HG02884 (cell line): Measurements from ENCODE around the gene OTX1.
"Not testable (repeated sequence)": the region's sequence is repeated elsewhere in the genome, so short reads cannot be mapped to it uniquely, and the experiment has no call there.

Experiments used
- ATAC-seq: cut with Tn5 transposase; IDR thresholded peaks from one replicate; pipeline ENCODE4 v1.9.1; 2021; ENCODE audit warnings: mild to moderate bottlenecking, moderate library complexity; ENCODE audit not compliant: unreplicated experiment

OTX1 gene

DNA sequence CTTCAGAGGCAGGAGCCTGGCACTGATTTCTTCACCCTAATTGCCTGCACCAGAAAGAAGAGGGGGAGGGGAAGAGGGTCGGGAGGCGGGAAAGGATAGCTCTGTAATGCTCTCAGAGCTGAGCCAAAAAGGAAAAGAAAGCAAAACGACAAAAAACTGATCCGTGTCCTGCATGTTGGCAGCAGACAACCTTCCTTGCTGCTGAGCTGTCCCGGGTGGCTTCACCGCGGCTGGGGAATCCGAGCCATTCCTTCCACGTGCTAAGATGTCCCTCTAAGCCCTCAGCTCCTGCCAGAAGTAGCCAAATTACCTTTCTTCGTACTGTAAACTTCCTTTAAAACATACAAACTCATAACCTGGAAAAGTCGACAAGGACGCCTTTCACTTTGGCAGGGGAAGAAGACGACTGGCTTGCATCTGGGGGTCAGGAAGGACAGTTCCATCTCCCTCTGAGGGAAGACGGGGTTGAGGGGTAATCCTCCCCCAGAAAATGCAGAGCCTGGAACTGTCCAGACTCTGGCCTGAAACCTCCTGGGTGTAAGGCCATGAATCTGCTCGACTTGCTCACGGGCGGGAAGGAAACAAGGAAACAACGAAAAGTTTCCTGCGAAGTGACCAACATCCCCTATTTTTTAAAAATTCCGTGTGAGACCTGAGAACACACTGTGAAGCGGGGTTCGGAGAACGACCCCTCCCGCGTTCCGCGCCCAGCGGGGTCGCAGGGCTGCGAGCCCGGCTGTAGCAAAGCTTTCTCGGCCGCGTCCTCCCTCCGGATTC lies 7.7 kb downstream of the OTX1 start:
- ATAC-seq = no peak

DNA sequence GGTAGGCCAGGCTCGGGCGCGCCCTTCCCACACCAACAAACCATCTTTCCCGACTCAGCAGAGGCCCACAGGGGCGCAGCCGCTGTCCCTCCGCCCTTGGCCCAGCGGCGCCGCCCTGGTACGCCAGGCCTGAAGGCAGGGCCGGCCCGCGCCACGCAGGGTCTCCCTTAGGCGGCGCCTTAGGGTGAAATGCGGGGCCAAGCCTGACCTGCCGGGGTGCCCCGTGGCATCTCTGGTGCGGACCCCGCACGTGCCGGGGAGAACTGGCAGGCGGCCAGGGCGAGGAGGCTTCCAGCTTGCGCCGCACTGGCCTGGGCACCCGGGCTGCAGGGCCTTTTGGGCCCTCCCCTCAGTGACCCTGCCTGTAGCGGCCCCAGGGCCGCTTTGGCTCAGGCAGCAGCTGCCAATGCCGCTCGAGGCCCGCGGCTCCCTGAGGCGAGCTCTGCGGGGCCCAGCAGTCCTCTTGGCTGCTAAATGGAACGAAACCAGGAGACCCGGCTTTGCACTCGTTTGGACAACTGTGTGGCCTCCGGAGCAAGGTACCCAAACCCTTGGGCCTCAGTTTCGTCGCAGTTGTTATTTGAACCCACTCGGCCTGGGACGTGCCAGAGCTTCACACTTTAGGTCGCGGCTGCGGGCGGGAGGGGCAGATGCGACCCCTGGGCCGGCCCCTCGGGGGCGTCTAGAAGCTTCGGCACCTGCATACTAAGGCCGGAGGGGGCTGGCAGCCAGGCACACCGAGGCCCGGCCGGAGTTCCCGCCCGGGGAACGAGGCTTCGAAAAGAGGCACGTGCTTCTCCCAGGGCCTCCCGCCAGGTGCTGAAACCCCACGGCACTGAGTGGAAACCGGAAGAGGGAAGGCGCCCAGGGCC lies 8.5 kb downstream of the OTX1 start:
- ATAC-seq = no peak

DNA sequence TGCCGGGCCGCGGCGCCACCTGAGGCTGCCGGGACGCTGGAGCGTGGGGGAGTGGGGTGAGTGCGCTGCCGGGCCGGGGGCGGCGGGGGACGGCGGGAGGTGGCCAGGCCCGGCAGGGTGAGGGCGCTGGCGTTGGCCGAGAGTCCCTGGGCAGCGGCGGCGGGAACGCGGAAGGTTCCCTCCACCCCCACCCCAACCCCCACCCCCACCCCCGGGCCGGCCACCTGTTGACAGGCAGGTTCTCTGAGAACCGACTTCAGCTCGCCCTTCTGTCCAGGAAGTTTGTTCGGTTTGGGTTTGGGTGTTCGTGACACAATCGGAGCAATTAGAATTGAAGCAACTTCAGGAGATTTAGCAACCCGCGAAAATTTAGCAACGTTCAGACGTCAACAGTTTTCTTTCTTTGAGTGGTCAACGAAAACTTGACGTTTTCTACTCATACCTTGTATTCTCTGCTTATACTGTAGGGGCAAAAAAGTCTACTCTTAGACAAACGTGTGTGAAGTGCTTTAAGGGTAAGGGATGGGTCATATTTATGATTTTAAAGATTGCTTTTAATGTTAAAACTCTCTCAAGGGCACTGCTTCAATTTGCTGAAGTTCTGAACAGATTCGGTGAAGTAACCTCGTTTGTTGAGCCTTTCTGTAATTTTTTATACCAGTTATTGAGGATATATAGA lies 9.3 kb downstream of the OTX1 start:
- no peak for ATAC-seq

DNA sequence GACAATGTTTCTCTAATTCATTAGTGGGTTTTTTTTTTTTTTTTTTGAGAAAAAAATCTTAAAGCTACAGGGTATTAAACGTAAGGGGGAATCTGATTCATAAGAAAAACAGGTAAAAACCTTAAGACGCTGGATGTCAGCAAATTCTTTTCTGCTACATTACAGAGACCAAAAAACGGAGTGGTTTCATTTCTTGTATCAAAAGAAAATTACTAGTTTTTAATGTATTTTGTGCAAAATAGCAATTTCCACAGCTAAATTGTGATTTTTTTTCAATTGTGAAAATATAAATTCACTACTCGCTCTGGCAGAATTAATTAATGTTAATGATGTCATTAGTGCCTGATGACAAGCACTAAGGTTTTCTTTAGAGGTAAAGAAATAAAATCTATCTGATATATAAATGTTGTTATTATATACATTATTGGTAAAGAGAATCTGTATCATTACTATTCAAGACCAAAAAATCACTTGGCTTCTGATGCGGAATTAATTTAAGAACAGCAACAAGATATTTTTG lies 9.9 kb downstream of the OTX1 start:
- no peak for ATAC-seq

DNA sequence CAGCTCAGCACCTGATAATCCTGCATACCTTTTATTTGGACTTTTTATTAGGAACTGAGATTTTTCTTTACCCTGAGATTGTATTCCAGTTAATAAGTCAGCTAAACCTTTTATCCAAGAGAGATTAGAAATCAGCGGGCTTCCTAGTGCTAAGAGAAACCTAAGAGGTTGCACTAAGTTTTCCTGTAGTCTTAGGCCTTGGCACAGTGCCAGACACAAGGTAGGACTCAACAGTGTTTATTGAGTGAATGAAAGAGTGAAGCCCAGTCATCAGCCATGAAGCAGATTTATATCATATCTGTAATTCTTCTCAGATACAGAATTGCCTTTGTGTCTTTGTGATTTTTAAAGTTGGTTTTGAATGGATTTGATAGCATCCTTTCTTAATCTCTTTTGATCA lies 13.6 kb downstream of the OTX1 start:
- no peak for ATAC-seq

DNA sequence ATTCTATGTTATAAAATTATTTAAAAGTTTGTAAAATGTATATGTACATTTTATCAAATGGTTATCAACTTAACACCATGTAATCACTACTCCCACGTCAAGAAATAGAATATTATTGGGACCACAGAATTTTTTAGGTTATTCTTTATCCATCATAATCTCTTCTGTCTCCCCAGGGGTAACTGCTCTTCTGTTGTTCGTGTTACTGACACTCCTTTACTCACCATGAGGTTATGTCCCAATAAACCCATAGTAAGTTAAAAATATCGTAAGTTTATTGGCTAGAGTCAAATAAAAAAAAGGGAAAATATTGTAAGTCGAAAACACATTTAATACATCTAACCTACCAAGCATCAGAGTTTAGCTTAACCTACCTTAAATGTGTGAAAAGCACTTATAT lies 14.0 kb downstream of the OTX1 start:
- ATAC-seq = no peak

DNA sequence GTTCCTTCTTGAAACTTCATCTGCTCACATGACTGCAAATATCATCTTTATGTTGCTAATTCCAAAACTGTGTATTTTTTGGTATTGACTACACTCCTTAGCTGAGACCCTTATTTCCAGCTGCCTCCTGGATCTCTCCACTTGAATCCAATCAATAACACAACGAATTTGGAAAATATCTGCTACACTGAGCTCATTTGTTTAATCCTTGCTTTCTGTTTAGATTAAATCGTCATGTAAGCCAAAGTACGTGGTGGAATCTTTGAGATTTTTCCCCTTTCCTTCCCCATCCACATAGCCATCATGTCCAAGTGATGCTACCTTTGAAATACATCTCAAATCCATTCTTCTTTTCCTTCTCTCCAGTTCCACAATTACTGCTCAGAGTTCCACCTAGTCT lies 15.6 kb downstream of the OTX1 start:
- no peak for ATAC-seq

DNA sequence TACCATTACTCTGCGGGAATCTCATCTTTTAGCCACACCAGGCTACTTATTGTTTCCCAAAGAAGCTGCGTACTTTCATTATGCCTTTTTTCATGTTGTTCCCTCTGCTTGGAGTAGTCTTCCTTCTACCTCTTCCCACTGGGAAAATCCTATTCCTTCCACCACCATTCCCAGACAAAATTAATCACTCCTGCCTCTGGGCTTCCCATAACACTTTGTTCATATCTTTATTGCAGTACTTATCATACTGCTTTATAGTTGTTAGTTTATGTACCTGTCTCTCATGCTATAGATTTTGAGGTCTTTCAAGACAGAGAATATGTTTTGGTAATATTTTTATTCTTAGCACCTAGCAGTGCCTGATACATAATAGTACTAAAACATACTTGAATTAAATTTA lies 16.2 kb downstream of the OTX1 start:
- ATAC-seq = no peak

DNA sequence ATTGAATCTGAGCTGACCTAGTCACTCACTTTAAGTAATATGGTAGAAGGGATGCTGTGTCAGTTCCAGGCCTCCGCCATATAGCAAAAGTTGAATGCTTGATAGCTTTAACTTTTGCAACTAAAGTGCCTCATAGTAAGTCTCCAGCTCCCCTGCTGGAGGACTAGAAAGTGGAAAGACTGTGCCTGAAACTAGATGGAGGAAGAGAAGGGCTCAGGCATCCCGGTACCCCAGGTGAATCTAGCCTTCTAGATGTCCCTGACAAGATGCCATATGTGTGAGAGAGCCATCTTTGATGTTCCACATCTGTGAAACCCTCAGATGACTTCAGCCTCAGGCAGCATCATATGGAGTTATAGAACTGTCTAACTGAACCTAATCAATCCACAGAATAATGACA lies 21.0 kb downstream of the OTX1 start:
- ATAC-seq = no peak

DNA sequence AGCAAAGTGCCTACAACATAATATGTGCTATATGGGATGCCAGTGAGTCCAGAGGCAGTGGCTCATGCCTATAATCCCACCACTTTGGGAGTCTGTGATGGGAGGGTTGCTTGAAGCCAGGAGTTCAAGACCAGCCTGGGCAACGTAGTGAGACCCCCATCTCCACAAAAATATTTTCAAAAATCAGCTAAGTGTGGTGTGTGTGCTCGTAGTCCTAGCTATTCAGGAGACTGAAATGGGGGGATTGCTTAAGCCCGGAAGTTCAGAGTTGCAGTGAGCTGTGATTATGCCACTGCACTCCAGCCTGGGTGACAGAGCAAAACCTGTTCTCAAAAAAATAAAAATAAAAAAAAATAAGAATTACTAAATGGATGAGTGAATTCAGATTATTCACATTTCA lies 23.4 kb downstream of the OTX1 start:
- no peak for ATAC-seq

DNA sequence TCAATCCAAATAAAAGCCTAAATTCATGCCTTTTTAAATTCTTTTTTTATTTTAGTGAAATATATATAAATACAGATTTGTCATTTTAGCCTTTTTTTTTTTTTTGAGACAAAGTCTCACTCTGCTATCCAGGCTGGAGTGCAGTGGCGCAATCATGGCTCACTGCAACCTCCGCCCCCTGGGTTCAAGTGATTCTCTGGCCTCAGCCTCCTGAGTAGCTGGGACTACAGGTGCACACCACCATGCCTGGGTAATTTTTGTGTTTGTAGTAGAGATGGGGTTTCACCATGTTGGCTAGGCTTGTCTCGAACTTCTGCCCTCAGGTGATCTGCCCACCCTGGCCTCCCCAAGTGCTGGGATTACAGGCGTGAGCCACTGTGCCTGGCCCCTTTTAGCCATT lies 23.8 kb downstream of the OTX1 start:
- not testable (repeated sequence) for ATAC-seq

DNA sequence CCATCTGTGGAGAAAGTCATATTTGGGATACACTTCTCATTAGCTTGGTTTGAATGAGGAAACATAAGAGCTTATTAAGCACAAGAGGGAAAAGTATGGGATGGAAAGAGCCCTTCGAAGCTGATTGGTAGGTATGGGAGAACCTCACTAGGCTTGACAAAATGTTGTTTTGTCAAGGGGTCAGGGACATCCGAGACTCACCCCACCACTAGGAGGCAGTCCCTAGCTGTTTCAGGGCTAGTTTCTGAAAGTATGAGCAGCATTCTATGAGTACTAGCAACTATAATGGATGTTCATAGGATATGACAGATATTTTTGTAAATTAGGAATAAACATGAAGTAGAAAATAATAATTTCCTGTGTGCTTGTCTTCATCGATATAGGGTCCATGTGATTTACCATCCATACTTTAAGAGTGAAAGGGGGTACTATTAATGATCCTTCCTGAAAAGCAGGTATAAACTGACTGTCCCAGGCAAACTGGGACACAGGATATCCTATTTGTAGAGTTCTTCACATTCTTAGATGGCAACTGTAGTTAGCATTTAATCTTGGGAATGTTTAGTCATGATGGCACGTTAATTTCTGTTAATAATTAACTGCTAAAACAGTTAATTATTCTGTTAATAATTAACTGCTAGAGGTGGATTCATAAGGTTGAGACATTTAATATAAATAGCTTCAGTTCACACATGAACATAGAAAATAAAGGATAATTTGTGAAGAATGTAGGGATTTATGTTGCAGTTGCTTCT lies 28.4 kb downstream of the OTX1 start:
- ATAC-seq = no peak

DNA sequence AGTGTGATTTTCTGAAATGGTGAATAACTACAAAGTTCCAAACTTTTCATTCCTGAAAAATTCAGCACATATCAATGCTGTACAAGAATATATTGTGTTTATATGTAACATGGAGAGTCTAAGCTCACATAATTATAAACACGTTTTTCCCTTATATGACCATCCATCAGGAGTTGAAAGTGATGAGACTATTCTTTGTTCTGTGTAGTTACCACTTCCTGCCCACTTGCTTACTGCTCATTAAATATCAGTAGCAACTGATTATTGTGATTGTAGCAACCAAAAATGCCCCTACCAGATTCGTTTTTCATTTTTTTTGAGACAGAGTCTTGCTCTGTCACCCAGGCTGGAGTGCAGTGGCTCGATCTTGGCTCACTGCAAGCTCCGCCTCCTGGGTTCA lies 30.8 kb downstream of the OTX1 start:
- no peak for ATAC-seq

DNA sequence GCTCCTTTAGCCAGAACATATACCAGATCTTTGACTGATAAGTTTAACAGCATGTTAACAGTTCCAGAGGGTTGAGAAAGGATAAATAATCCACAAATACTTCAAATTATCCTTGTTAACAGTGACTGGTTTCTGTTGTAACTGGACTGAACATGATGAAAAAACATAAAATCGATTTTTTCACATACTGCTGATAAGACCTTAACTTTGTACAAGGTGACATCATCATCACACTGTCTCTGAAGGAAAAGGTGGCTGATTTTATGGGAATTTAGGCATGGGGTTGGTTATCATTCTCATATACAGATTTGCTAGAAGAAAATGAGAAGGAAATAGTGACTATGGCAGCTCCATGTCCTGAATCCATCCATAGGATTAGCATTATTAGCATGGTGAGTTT lies 36.1 kb downstream of the OTX1 start:
- no peak for ATAC-seq

DNA sequence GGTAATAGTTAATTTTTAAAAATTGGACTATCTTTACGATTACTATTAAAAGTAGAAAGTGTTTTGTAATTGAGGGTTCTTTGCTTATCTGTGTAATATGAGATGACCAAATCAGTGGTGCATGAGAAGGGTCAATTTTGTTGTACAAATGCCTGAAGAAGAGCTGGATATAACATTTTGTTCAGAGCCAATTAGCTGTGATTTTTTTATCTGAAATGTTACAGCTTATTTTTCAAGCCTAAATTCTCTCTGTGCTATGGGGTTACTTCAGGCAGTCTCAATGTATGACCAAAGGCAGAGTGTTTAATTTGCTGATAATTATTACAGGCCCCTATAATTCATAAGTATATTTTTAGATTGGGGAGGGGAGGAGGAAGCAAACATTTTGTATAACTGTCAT lies 41.8 kb downstream of the OTX1 start:
- no peak for ATAC-seq

DNA sequence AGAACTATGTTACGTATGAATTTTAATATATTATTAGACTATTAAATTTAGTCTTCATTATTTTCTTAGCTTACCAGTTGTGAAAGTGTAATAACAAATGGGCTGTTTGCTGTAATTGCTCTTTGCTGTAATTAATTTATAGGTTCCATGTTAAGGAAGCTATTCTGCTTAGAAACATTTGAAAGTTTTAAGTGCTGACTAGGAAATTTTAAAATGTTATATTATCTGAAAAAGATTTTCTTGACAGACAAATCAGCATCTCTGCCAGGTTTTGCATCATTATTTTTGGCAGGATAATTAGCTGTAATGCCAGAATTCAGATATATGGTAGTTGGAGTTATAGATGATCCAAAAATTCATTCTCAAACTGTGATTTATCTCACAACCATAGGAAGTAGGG lies 42.2 kb downstream of the OTX1 start:
- no peak for ATAC-seq

DNA sequence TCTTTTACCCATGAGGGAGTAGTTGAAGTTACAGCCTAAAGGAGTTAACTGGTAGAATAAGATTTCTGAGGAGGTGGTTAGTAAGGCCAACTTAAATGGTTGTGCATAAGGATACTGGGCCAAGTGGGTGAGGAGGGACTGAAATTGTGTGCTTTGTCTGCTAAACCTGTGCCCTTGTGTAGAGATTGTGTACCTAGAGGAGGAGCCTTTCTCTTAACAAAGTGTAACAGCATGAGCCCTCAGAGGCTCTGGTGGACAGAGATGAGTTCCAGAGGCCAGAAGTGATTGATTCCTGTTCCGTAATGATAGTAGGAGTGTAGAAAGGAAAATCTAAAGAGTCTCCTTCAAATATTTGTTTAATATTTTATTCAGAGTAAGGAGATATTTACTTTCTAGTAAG lies 42.9 kb downstream of the OTX1 start:
- no peak for ATAC-seq

DNA sequence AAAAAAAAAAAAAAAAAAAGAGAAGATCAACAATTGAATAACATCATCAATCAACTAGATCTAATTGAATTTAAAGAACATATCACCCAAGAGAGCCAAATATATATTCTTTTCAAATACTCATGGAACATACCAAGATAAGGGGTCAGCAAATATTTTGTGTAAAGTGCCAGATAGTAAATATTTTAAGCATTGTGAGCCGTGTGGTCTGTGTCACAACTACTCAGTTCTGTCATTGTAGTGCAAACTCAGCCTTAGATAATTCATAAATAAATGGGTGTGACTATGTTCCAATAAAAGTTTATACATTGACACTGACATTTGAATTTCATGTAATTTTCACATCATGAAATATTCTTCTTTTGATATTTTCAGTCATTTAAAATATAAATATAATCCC lies 45.9 kb downstream of the OTX1 start:
- ATAC-seq = no peak

DNA sequence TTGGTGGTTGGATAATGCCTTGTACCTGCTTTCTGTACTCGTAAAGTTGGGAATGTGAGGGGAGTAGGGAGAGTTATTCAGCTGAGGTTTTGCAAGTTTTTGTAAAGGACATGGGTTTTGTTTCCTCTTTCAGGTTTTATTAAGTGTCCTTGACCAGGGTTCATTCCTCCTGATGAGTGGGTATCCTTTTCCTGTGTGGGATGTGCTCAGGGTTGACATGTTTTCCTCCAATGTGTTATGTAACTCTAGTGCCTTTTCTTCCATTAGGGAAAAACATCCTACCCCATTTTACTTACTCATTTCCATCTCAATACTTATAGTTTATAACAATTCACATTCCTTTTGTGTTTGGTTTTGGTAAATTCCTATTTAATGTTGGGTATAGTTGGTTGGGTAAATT lies 48.4 kb downstream of the OTX1 start:
- ATAC-seq = no peak

DNA sequence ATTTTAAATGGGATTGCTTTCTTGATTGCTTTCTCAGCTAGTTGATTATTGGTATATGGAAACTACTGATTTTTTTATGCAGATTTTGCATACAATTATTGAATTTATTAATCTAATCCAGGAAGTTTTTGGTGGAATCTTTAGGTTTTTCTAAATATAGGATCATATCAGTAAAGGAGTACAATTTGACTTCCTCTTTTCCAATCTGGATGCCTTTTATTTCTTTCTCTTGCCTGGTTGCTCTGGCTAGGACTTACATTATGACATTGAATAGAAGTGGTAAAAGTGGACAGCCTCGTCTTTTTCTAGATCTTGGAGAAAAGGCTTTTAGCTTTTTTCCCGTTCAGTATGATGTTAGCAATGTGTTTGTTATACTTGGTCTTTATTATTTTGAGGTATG lies 51.3 kb downstream of the OTX1 start:
- no peak for ATAC-seq

DNA sequence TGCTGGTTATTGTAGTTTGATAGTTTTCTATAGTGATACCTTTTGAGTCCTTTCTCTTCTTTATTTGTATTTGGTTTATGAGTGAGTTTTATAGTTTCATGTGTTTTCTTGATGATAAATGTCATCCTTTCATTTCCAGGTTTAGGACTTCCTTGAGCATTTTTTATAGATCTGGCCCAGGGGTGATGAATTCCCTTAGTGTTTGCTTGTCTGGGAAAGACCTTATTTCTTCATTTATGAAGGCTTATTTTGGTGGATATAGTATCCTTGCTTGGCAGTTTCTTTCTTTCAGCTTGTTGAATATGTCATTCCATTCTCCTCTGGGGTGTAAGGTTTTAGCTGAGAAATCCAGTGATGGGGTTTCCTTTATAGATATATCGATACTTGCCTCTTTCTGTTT lies 53.9 kb downstream of the OTX1 start:
- ATAC-seq = no peak
